GM21390 (cell line): ENCODE data around the gene ROPN1L.
"Not testable (repeated sequence)": the region's sequence is repeated elsewhere in the genome, so short reads cannot be mapped to it uniquely, and the experiment has no call there.

Experiments used
- ATAC-seq: cut with Tn5 transposase; IDR thresholded peaks from one replicate; pipeline ENCODE4 v1.9.1; 2021; ENCODE audit not compliant: unreplicated experiment

The ROPN1L gene

DNA sequence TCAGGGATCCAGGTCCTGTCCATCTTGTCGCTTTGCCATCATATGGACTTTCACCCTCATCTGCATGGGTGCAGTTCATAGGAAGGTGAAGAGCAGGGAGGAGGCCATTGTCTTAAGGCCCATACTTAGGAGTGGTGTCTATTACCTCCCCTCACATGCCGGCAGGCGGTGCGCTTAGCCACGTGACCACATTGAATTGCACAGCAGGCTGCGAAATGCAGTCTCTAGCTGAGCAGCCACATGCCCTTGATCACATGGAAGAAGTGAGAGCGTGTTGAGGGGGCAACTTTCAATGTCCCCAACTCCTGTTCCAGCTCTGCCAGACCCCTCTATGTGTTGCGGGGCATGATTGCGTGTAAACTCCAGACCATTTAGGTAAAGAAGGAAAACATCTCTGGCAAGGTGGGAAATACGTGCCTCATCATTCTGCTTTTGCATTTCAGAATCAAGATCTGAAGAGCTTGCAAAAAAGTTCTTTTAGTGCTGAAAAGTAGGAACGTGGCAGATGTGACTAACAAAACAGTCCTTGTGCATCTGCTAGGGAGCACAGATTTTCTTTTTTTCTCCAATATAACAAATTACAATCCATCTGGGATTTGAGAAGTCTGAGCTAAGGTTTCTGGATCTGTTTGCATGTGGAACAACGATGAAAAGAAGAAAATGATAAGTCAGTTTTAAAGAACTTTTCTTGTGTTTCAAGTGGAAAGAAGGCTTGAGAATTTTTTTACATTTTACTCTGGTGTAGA lies 34.4 kb downstream of the ROPN1L start:
- no peak for ATAC-seq

DNA sequence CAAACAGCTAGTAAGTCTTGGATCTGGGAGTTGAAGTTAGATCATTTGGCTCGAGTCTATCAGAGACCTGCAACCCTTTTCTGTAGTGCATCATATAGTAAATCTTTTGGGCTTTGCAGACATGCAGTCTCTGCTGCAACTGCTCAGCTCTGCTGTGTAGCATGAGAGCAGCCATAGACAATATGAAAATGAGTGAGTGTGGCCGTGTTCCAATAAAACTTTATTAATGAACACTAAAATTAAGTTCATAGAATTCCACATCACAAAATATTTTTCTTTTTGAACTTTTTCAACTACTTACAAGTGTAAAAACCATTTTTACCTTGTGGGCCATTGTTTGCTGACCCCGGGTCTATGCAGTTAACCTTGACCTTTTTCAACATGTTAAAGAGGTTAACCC lies 35.2 kb downstream of the ROPN1L start:
- ATAC-seq, result no peak

DNA sequence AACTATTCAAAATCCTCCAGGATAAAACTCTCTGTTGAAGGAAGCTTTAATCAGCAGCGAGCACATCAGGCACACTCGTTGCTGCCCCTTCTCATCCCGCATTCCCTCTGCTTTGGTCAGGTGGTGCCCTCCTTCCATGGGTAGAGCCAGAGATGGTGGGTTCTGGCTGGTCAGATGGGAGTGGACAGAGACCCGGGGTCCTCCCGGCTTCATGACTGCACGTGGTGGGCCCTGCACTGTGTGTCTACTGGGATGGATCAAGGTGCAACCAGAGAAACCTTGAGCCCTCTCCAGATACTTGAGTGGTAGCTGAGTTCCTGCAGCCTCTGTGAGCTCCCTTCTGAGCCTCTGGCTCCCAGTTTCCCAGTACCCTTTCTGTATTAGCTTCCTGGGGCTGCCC lies 36.3 kb downstream of the ROPN1L start:
- no peak for ATAC-seq

DNA sequence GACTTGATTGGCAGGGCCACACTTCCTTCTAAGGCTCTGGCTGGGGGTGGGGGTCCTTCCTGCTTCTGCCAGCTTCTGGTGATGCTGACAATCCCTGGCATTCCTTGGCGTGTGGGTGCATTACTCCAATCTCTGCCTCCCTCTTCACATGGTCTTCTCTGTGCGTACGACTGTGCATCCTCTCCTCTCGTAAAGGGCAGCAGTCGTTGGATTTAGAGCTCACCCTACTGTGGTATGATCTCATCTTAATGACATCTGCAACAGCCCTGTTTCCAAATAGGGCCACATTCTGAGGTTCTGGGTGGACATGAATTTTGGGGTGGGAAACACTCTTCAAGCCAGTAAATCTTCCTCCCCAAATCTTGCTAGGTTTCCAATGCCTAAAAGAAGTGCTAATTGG lies 36.8 kb downstream of the ROPN1L start:
- no peak for ATAC-seq

DNA sequence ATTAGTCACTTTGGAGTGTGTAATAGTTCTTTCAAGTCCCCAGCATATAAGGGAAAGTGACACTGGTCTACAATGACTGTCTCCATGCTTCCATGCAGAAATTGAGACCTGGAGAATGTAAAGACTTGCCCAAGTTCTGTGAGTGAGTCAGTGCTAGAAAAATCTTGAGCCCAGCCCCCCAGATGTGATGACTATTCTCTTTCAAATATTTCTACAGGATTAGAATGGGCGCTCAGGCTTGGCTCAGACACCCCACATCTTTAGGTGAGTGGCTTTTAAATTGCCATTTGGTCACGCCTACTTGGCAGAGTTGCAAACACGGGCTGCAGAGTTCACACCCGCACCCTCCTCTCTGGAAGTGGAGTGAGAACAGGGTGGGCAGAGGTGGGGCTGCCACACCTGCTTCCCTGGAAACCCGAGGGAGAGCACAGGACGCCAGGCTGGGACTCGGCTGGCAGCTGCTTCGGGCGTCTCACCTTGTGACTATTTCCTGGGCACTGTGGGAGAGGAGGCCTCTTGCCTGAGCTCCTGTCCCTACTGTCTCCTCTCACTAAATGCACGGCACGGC lies 37.6 kb downstream of the ROPN1L start:
- no peak for ATAC-seq

DNA sequence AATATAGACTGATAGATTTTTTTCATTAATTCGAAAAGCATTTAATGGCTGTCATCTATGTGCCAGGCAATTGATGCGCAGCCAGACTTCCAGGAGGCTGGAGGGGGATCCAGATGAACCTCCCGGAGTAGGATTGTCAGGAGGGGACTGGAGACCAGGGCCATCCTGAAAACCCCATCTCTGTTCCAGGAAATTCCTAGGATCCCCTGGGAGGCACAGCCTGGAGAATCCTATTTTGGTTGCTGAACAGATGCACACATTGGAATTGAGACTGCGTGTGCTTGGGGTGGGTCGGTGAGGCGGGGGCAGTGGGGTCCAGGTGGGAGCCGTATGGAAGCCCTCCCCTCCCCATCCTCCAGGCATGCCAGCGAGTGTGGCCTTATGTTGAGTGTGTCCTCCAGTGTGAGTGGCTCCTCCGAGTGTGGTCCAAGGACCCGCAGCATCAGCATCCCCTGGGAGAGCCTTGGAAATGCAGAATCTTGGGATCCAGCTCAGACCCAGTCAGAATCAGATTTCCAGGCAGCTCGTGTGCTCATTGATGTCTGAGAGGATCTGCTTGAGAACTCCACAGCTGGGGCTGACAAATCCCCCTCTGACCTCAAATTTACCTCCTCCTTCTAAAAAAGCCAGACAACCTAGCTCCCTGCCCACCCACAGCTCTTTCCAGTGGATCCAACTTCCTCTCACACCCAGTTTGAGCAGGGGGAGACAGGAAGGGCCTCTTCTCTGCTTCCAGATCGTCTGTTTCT lies 38.7 kb downstream of the ROPN1L start:
- no peak for ATAC-seq

DNA sequence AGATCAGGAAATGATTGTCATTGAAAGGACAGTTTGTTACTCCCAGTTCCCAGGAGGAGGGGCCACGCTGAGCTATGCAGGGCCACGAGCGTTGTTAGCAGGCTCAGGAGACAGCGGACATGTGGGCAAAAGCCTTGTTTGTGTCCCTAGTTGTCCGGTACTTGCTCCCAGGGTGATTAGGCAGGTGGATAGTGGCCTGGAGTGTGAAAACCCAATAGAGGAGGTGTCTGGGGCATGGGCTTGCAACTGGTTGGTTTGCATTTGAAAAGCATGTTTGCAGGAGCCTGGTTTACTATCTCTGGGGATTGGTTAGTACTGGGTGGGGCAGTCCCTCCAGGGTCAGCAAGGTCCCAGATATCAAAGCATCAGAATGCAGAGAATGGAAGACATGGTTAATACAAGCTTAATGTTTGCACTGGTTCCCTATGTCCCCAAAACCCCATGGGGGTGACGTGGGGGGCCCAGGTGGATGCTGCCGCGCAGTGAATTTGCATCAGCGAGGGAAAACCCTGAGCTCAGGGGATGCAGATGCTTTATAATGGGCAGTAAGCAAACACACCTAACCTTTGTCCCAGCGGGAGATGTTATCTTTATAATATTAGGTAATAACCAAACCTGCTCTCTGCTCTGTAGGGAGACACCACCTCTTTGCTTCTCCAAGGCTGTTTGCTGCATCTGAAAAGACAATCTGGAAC lies 39.7 kb downstream of the ROPN1L start:
- no peak for ATAC-seq

DNA sequence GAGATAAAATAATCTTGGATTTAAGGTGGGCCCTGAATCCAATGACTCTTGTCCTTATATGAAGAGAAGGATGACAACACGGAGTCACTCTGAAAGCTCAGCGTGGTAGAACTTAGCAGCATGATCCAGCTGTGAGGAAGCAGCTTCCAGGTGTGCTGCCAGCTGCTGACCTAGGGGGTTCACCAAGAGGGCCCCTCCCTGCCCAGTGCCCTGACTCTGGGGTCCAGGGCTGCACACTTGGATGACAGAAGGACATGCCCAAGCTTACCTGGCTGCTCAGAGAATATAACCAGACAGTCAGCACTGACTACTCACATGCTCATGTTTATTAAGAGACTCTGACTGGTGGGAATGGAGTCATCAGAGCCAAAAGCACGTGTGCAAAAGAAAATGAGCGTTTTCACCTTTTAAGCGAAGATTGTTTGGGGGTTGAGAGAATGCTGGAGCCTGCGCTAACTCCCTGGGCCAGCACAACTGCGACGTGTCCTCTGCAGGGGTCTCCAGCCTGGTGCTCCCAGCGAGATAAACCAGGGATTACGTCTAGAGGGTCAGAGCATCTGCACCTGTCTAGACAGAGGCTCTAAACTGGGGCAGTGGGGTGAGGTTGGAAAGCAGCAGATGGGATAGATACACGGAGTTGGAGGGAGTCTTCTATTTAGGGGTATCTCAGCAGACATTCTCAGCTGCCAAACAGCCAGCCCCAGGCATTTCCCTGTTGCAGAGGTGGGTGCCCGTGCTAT lies 41.3 kb downstream of the ROPN1L start:
- ATAC-seq, result no peak

DNA sequence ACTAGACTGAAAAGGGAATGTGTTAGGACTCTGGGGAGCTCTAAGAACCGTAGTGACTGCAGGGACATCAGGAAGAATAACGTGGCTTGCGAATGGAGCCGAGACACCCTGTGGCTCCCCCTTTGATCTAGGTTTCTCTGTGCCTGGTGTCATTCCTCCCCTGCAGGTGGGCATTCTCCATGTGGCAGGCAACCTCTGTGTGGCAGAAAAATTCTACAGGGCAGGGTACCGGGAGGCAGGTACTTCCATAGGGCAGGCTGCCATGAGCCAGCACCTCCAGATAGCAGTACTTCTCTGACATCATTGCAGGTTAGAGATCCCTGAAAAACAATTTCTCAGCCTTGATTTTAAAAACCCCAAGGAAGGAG lies 43.1 kb downstream of the ROPN1L start:
- no peak for ATAC-seq

DNA sequence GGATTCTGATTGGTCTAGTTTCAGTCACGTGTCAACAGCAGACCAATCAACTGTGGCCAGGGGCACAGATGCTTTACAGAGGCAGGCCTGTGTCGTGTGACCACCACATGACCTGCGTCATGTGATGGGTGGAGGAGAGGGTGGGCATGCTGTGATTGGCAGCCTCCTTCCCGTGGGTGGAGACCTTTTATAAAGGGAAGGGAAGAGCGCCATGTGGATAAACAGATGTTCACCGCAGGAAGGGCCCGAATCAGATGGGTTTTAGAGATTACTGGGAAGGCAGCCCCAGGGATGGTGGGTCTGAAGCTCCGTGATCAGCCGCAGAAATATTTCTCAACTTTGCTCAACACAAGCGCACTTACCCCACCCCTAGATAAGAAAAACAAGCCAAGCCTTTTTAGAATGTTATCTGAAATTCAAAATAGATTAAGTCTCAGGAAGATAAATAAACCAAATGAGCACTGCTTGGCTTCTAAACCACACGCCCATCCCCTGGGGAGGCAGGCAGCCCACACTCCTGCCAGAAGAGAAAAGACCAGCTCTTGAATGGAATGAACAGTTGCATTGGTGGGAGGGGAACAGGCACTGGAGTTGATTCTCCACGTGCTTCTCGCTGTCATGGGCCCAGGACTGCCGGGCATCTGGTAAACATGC lies 43.6 kb downstream of the ROPN1L start:
- no peak for ATAC-seq

DNA sequence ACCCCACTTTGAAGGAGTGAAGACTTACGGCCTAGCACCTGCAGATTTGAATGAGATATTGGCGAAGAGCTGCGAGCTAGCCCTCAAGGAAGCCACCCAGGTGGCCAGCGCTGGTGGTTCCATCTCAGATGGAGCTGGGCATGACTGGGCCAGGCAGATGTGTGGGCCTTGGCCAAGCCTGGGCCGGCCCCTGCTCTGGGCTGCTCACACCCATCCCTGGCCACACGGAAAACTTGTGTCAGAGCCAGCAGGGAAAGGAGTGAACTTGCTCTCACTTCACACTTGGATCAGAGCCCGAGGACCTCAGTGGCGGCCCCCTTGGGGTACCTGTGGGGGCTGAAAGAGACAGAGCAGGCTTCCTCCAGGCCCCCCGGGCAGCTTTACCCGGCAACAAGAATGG lies 44.2 kb downstream of the ROPN1L start:
- no peak for ATAC-seq

DNA sequence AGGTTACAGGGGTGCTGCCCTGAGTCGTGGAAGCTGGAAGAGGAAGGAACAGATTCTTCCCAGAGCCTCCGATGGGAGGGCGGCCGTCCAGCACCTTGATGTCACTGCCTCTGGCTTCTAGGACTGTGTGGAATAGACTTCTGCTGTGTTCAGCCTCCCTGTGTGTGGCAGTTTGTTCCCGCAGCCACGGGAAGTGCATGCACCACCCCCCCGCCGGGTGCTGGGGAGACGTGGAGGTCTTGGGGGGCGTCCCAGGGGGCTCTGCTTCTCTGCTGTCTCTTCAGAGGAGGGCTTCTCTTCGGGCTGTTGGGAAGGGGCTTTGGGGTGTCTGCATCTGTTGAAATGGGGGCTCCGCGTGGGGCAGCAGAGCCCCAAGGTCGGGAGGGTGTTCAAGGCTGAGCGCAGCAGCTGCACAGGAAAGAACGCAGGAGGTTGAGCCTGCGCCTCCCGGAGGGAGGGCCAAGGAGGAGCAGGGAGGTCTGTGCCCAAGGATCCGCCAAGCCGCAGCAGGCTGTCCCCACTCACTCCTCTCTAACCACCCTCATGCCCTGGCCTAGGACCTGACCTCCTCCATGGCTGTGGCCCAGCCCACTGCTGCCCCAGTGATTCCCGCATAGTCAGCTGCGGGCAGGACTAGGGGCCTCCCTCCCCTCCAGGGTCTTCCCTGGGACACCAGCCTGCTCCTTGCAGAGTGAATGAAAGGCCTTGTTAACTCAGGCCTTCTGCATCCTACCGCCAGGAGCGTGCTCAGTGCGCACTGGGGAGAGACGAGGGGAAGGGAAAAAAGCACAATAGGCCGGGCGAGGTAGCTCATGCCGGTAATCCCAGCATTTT lies 45.0 kb downstream of the ROPN1L start:
- no peak for ATAC-seq

DNA sequence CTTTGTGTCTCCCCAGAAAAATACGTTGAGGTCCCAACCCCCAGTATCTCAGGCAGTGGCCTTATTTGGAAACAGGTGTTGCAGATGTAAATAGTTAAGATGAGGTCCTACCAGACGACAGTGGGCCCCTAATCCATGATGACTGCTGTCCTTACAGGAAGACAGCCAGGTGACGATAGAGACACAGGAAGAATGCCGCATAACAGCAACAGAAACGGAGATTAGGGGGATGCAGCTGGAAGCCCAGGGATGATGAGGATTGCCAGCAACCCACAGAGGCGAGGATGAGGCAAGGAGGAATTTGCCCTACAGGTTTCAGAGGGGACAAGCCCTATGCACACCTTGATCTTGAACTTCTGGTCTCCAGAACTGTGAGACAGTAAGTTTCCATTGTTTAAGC lies 46.5 kb downstream of the ROPN1L start:
- ATAC-seq, result no peak

DNA sequence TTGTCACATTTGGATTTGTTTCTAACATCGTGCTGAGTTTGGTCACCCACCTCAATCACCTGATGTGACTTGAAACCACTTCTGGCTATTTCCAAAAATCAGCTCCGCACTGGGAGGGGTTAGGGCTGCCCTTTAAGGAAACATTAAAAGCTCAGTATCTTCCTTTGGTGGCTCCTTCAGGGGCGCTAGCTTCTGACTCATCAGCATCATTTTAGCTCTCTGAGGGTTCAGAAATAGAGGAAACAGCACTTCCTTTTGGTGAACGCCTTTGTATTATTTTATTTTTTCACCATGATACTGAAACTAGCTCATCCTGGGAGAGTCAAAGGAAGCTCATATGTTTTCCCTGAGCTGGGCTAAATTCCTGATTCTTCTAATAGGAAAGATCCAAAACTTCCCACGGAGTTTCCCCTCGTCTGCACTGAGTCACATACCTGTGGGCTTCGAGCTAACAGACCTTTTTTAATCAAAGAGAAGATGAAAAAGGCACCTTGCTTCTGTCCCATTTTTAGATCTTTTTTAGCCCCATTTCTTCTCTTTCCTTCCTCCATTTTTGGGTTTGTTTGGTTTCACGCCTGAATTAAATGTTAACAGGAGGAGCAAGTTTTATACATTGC lies 48.2 kb downstream of the ROPN1L start:
- ATAC-seq, result peak; percentile 94

DNA sequence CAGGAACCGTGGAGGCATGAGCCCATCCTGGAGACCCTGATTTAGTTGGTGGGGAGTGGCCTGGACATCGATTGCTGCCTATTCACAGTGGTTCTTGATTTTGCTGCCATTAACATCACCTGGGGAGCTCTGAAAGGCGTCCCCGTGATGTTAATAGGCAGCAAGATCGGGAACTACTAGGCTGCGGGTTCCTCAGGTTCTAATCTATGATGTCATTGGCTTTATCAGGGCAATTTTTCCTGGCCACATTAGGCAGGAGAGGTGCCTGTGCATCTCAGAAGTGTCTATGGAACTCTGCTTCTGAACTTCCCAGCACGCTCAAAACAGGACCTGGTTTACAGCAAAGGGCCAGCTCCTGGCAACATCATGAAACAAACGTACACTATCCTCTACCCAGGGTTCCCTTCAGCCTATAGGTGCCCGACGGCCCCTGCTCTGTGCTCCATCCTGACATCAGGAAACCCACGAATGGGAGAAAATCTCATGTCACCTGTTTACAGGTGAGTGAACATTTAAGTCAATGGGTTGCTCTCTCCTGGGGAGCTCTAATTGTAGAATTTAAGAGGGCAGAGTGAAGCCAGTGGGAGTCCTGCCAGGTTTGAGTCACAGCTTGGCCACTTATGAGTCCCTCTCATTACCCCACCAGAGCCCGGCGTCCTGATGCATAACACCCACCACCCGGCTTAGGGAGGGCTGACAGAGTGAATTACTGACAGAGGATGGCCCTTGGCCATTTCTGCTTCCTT lies 49.4 kb downstream of the ROPN1L start:
- no peak for ATAC-seq

DNA sequence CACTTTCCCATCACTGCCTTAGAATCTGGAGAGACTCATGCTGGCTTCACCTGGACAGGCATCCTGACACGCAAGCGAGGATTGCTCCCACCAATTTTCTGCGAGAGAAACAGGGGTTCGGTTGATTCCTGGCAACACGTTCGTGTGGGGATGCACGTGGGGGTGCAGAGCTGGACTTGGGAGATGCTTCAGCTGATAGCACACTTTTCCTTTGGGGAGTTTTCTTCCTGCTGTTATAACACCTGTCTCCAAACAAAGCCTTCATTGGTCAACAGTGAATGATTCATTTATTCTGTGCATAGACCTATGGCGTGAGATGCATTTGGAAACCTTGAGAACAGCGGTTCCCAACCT lies 50.0 kb downstream of the ROPN1L start:
- no peak for ATAC-seq

DNA sequence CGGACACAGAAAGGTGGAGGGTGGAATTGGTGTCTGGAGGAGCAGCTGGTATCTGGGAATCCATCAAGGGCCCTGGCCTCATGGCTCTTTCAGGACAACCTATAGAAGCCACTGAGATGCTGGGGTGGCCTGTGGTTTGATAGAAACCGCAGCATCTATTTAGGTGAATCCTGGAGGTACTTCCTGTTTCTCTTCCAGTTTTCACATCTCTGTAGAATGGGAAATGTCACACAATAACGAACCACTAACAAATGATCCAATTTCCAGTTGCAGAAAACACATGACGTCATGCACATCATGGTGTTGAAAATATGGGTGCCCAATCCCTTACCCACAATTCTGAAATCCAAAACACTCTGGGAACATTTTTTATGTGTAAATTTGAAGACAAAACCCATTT lies 52.2 kb downstream of the ROPN1L start:
- no peak for ATAC-seq

DNA sequence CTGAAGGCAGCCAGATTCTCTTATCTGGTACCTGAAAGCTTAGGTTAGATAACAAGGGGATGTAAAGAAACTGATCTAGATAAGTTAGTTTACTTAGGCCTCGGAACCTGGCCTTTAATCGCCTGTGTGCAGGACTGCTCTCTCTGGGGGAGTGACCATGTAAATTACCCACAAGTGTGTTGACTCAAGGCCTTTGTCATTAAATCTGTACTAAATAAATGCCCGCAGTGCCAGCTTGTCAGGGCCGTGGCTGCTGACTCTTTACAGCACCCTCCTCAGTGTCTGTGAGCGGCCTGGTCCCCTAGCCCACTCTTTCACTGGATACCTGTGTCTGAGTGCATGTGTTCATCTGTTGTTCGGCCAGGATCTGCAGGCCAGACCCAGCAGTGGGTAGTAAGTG lies 52.8 kb downstream of the ROPN1L start:
- ATAC-seq, result not testable (repeated sequence)

DNA sequence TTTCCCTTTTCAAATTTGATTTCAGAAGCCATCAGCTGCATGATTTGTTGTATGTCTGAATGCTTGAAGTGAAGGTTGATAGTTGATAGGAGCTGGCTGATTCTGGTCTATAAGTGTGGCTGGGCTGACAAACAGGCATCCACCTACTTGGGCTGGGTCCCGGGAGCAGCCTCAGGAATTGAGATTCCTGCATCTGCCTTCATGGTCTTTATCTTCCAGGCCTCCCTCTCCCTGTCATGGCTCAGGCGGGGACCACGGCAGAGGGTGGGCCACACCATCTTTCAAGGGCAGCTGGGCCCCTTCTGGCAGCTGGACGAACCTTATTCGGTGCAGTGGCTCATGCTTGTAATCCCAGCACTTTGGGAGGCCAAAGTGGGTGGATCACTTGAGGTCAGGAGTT lies 55.9 kb downstream of the ROPN1L start:
- ATAC-seq, result no peak
